NCI-H2196 (cell line): ENCODE data around the gene SUCNR1.
"Not testable (repeated sequence)": the region's sequence is repeated elsewhere in the genome, so short reads cannot be mapped to it uniquely, and the experiment has no call there.

Experiments
- DNase-seq: peaks from one replicate; lab custom pipeline; 2025; ENCODE audit not compliant: unreplicated experiment; lab: John Stamatoyannopoulos, UW

Gene SUCNR1

GRCh38 chr3:151871639-151872468 lies 1.6 kb upstream of the SUCNR1 start:
- no peak for DNase-seq

- DNase-seq, result not testable (repeated sequence)
Observed at GRCh38 chr3:151874079-151874478, 636 bp downstream of the SUCNR1 start.

- no peak for DNase-seq
Observed at GRCh38 chr3:151875759-151876158, 2.3 kb downstream of the SUCNR1 start.

GRCh38 chr3:151877269-151877668 lies 3.8 kb downstream of the SUCNR1 start:
- no peak for DNase-seq

- no peak for DNase-seq
Observed at GRCh38 chr3:151878465-151878864, 5.0 kb downstream of the SUCNR1 start.

- no peak for DNase-seq
Observed at GRCh38 chr3:151879037-151879436, 5.6 kb downstream of the SUCNR1 start.

- no peak for DNase-seq
Observed at GRCh38 chr3:151879679-151880415, 6.4 kb downstream of the SUCNR1 start.

GRCh38 chr3:151880416-151880690 lies 6.9 kb downstream of the SUCNR1 start:
- DNase-seq, result no peak

GRCh38 chr3:151881137-151881536 lies 7.7 kb downstream of the SUCNR1 start:
- no peak for DNase-seq

GRCh38 chr3:151885397-151885796 lies 12.0 kb downstream of the SUCNR1 start:
- not testable (repeated sequence) for DNase-seq

- not testable (repeated sequence) for DNase-seq
Observed at GRCh38 chr3:151887450-151888211, 14.2 kb downstream of the SUCNR1 start.

GRCh38 chr3:151890721-151891141 lies 17.3 kb downstream of the SUCNR1 start:
- DNase-seq, result peak; percentile 90

GRCh38 chr3:151891721-151892120 lies 18.3 kb downstream of the SUCNR1 start:
- peak; percentile 5 for DNase-seq

GRCh38 chr3:151894219-151894618 lies 20.8 kb downstream of the SUCNR1 start:
- DNase-seq, result no peak

GRCh38 chr3:151895478-151896241 lies 22.2 kb downstream of the SUCNR1 start:
- no peak for DNase-seq

- DNase-seq, result no peak
Observed at GRCh38 chr3:151896246-151897012, 23.0 kb downstream of the SUCNR1 start.

GRCh38 chr3:151898121-151898520 lies 24.7 kb downstream of the SUCNR1 start:
- DNase-seq, result not testable (repeated sequence)

- DNase-seq, result not testable (repeated sequence)
Observed at GRCh38 chr3:151898564-151899261, 25.3 kb downstream of the SUCNR1 start.

- no peak for DNase-seq
Observed at GRCh38 chr3:151899996-151900395, 26.6 kb downstream of the SUCNR1 start.

GRCh38 chr3:151900460-151900859 lies 27.0 kb downstream of the SUCNR1 start:
- no peak for DNase-seq
